ENCODE data around the gene COQ2. TPM values are rescaled to one million over a fixed set of nuclear protein-coding genes. Genes with fewer than 3 reads are reported as not detected.

The COQ2 gene
- polyA plus RNA-seq, 1 of the 3 experiments (the other 2 are of a cell fraction), result 14.8 TPM

GRCh38 chr4:83331956-83332355 is 47.4 kb upstream of the COQ2 start:
- no peak overlapping the region for H3K4me3 ChIP-seq (ENCODE audit: low read depth in 2 of 2, low read length in 1 of 2)
- no peaks in the 10 kb centered on the region for H3K9me3 ChIP-seq
- peaks cover 0 to 6% of the 10 kb centered on the region in 2 experiments; a peak in 1 of 4 replicates for H3K4me1 ChIP-seq (ENCODE audit: control insufficient read depth in 1 of 2, insufficient read depth in 2 of 2, low read depth in 1 of 2, low read length in 1 of 2)
- no peaks in the 10 kb centered on the region for H4K20me1 ChIP-seq (ENCODE audit: insufficient read depth)
- CTCF ChIA-PET, result no interaction called here
- no peaks in the 10 kb centered on the region for H3K79me2 ChIP-seq (ENCODE audit: insufficient read depth)
- H3K9me2 ChIP-seq, result no peaks in the 10 kb centered on the region
- no peak overlapping the region for H3K9ac ChIP-seq
- H3K4me2 ChIP-seq, result no peak overlapping the region
- no peaks in the 10 kb centered on the region for H3K36me3 ChIP-seq (replicated peaks in 1 of 2; ENCODE audit: control insufficient read depth in 1 of 2, insufficient read depth in 2 of 2, low read length in 1 of 2)
- TF ChIP-seq POLR2AphosphoS5 (IDR thresholded peaks at IDR 0.05; ENCODE audit: low read depth, low read length) (no peak), EZH2phosphoT487 (IDR thresholded peaks at IDR 0.05; ENCODE audit: borderline replicate concordance, low read depth) (no peak), TEAD4 (IDR thresholded peaks at IDR 0.05; ENCODE audit: borderline replicate concordance, insufficient read depth) (no peak), RXRA (IDR thresholded peaks at IDR 0.05; ENCODE audit: borderline replicate concordance, low read depth) (no peak), TCF12 (IDR thresholded peaks at IDR 0.05) (no peak), MEF2A (IDR thresholded peaks at IDR 0.05; ENCODE audit: borderline replicate concordance, low read depth) (no peak), FOXM1 (IDR thresholded peaks at IDR 0.05; ENCODE audit: low read depth) (no peak), RAD21 (IDR thresholded peaks at IDR 0.05; ENCODE audit: low read length) (no peak), RFX5 (IDR thresholded peaks at IDR 0.05; ENCODE audit: low read length) (no peak), GATA2 (CRISPR knock-in tag; IDR thresholded peaks at IDR 0.05) (no peak), FOXJ3 (CRISPR knock-in tag; IDR thresholded peaks at IDR 0.05) (no peak), GABPA (IDR thresholded peaks at IDR 0.05; ENCODE audit: low read depth) (no peak), FOSL2 (IDR thresholded peaks at IDR 0.05; ENCODE audit: borderline replicate concordance, low read depth) (no peak), MXI1 (IDR thresholded peaks at IDR 0.05; ENCODE audit: low read depth, low read length) (no peak), SMC3 (IDR thresholded peaks at IDR 0.05; ENCODE audit: low read depth, low read length) (no peak), CHD2 (IDR thresholded peaks at IDR 0.05; ENCODE audit: low read length, partially characterized antibody) (no peak), PBX3 (IDR thresholded peaks at IDR 0.05) (no peak)
- TF ChIP-seq, protein P1, sequence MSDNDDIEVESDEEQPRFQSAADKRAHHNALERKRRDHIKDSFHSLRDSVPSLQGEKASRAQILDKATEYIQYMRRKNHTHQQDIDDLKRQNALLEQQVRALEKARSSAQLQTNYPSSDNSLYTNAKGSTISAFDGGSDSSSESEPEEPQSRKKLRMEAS (IDR thresholded peaks at IDR 0.05; ENCODE audit: low read depth), result no peak
- POLR2A ChIA-PET, result no interaction called here
- WGBS (ENCODE audit: low lambda C conversion rate), result 71% methylated on average over 3 of the region's 3 CpGs
- H3K27me3 ChIP-seq (ENCODE audit: insufficient read depth), result peaks cover 14% of the 10 kb centered on the region; the same call in 1 of the 2 replicates
- DNase-seq, result no peak
- H3F3A ChIP-seq (replicated peaks; ENCODE audit: insufficient read depth), result peaks cover 4% of the 10 kb centered on the region
- H3K27ac ChIP-seq (ENCODE audit: low read depth in 2 of 2, low read length in 1 of 2), result no peak overlapping the region
- no peak overlapping the region for H2AFZ ChIP-seq (ENCODE audit: low read depth)

- Histone ChIP-seq H2AFZ (ENCODE audit: low read depth) (no peak overlapping the region), H3K27me3 (ENCODE audit: insufficient read depth) (peaks cover 14% of the 10 kb centered on the region; the same call in 1 of the 2 replicates), H3K27ac (ENCODE audit: low read depth in 2 of 2, low read length in 1 of 2) (no peak overlapping the region), H3K4me1 (ENCODE audit: control insufficient read depth in 1 of 2, insufficient read depth in 2 of 2, low read depth in 1 of 2, low read length in 1 of 2) (peaks cover 0 to 3% of the 10 kb centered on the region in 2 experiments; a peak in 1 of 4 replicates), H3K36me3 (replicated peaks in 1 of 2; ENCODE audit: control insufficient read depth in 1 of 2, insufficient read depth in 2 of 2, low read length in 1 of 2) (no peaks in the 10 kb centered on the region), H4K20me1 (ENCODE audit: insufficient read depth) (no peaks in the 10 kb centered on the region), H3F3A (replicated peaks; ENCODE audit: insufficient read depth) (no peaks in the 10 kb centered on the region), H3K4me2 (no peak overlapping the region), H3K9ac (no peak overlapping the region), H3K9me3 (no peaks in the 10 kb centered on the region), H3K79me2 (ENCODE audit: insufficient read depth) (no peaks in the 10 kb centered on the region), H3K4me3 (ENCODE audit: low read depth in 2 of 2, low read length in 1 of 2) (no peak overlapping the region), H3K9me2 (no peaks in the 10 kb centered on the region)
- TF ChIP-seq GATA2 (CRISPR knock-in tag; IDR thresholded peaks at IDR 0.05), result no peak
- no peak for TF ChIP-seq RCOR1 (IDR thresholded peaks at IDR 0.05; ENCODE audit: low read length)
- no peak for TF ChIP-seq MXI1 (IDR thresholded peaks at IDR 0.05; ENCODE audit: low read depth, low read length)
- TF ChIP-seq GABPA (IDR thresholded peaks at IDR 0.05; ENCODE audit: low read depth), result no peak
- TF ChIP-seq, protein P2, sequence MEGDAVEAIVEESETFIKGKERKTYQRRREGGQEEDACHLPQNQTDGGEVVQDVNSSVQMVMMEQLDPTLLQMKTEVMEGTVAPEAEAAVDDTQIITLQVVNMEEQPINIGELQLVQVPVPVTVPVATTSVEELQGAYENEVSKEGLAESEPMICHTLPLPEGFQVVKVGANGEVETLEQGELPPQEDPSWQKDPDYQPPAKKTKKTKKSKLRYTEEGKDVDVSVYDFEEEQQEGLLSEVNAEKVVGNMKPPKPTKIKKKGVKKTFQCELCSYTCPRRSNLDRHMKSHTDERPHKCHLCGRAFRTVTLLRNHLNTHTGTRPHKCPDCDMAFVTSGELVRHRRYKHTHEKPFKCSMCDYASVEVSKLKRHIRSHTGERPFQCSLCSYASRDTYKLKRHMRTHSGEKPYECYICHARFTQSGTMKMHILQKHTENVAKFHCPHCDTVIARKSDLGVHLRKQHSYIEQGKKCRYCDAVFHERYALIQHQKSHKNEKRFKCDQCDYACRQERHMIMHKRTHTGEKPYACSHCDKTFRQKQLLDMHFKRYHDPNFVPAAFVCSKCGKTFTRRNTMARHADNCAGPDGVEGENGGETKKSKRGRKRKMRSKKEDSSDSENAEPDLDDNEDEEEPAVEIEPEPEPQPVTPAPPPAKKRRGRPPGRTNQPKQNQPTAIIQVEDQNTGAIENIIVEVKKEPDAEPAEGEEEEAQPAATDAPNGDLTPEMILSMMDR (IDR thresholded peaks at IDR 0.05), result no peak
- TF ChIP-seq, protein P3, sequence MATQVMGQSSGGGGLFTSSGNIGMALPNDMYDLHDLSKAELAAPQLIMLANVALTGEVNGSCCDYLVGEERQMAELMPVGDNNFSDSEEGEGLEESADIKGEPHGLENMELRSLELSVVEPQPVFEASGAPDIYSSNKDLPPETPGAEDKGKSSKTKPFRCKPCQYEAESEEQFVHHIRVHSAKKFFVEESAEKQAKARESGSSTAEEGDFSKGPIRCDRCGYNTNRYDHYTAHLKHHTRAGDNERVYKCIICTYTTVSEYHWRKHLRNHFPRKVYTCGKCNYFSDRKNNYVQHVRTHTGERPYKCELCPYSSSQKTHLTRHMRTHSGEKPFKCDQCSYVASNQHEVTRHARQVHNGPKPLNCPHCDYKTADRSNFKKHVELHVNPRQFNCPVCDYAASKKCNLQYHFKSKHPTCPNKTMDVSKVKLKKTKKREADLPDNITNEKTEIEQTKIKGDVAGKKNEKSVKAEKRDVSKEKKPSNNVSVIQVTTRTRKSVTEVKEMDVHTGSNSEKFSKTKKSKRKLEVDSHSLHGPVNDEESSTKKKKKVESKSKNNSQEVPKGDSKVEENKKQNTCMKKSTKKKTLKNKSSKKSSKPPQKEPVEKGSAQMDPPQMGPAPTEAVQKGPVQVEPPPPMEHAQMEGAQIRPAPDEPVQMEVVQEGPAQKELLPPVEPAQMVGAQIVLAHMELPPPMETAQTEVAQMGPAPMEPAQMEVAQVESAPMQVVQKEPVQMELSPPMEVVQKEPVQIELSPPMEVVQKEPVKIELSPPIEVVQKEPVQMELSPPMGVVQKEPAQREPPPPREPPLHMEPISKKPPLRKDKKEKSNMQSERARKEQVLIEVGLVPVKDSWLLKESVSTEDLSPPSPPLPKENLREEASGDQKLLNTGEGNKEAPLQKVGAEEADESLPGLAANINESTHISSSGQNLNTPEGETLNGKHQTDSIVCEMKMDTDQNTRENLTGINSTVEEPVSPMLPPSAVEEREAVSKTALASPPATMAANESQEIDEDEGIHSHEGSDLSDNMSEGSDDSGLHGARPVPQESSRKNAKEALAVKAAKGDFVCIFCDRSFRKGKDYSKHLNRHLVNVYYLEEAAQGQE (IDR thresholded peaks at IDR 0.05; ENCODE audit: low read depth, low read length), result no peak
- no peak for TF ChIP-seq SMC3 (IDR thresholded peaks at IDR 0.05; ENCODE audit: low read depth, low read length)
- TF ChIP-seq ELF1 (IDR thresholded peaks at IDR 0.05), result no peak
- TF ChIP-seq YY1 (IDR thresholded peaks at IDR 0.05; ENCODE audit: low read depth), result no peak
- TF ChIP-seq FOXM1 (IDR thresholded peaks at IDR 0.05; ENCODE audit: low read depth), result no peak
- no peak for TF ChIP-seq POLR2AphosphoS5 (IDR thresholded peaks at IDR 0.05; ENCODE audit: low read depth, low read length)
- POLR2A ChIA-PET, result no interaction called here
- DNase-seq, result no peak
- CTCF ChIA-PET, result no interaction called here
- WGBS (ENCODE audit: low lambda C conversion rate), result 31% methylated on average over 5 of the region's 5 CpGs
These were observed 45.0 kb upstream of the COQ2 start for GRCh38 chr4:83329521-83330110.

Data from SK-N-SH (cell line).